ENCODE data around the gene ZNF598. TPM values are rescaled to one million over a fixed set of nuclear protein-coding genes. Genes with fewer than 3 reads are reported as not detected.

ZNF598 gene
- total and polyA plus RNA-seq, 2 experiments from 2014 or later, result 8.5 to 48.6 TPM

DNA sequence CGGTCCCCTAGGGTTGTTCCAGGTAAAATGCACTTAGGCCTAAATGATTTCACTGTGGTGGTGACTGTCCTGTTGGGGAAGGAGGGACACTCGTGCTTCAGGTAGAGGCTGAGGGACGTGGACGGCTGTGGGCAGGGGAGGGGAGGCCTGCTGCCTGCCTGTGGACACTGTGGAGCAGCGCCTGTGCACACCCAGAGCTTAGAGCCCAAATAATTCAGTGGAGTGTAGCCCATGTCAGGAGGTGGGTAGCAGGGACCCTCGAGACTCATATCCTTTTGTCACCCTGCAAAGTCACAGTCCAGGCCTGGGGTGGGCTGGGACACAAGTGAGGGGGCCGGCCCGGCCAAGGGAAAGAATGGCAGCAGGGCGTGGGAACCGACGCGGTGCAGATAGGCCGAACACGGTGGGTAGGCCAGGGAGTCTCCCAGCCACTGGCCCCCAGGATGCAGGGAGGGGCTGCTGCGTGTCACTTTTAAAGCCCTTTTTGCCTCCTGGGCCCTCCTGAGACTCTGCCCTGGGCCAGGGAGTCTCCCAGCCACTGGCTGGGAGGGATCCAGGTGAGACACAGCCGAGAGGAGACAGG lies 16.3 kb upstream of the ZNF598 start:
- Mint-ChIP-seq H3K4me1 (peaks cover 12% of the 10 kb centered on the region), H3K36me3 (ENCODE audit: low read depth) (peaks cover 3% of the 10 kb centered on the region; the same call in 1 of the 3 replicates), H3K4me3 (peak overlapping the region; percentile 56; the same call in 2 of the 3 replicates), H3K27ac (no peak overlapping the region), H3K9me3 (no peaks in the 10 kb centered on the region), H3K27me3 (ENCODE audit: insufficient read depth, low read depth, poor library complexity) (peaks cover 28% of the 10 kb centered on the region)
- no peak for TF ChIP-seq REST (IDR thresholded peaks at IDR 0.05; ENCODE audit: unreplicated experiment)
- Histone ChIP-seq H3K36me3 (ENCODE audit: insufficient read depth) (no peaks in the 10 kb centered on the region), H3K4me2 (peak overlapping the region; percentile 73; the same call in 1 of the 2 replicates), H3K4me1 (ENCODE audit: insufficient read depth) (no peaks in the 10 kb centered on the region; the same call in 1 of the 2 replicates), H3K9me2 (ENCODE audit: insufficient read depth) (no peaks in the 10 kb centered on the region), H3K27me3 (ENCODE audit: insufficient read depth) (peaks cover 48% of the 10 kb centered on the region), H3F3A (replicated peaks; ENCODE audit: low read depth) (peaks cover 5% of the 10 kb centered on the region), H3K27ac (ENCODE audit: low read depth) (no peak overlapping the region), H3K79me2 (replicated peaks; ENCODE audit: insufficient read depth) (no peaks in the 10 kb centered on the region), H2AFZ (no peak overlapping the region), H4K20me1 (replicated peaks; ENCODE audit: insufficient read depth) (no peaks in the 10 kb centered on the region), H3K4me3 (peak overlapping the region; percentile 46)
- no peak for DNase-seq (ENCODE audit: low spot score)
- ATAC-seq, result no peak

GRCh38 chr16:2025251-2025650 lies 15.6 kb upstream of the ZNF598 start:
- DNase-seq (ENCODE audit: low spot score), result no peak
- Mint-ChIP-seq H3K36me3 (ENCODE audit: low read depth) (peaks cover 3% of the 10 kb centered on the region; the same call in 1 of the 3 replicates), H3K4me3 (no peak overlapping the region), H3K27me3 (ENCODE audit: insufficient read depth, low read depth, poor library complexity) (peaks cover 33% of the 10 kb centered on the region), H3K9me3 (no peaks in the 10 kb centered on the region), H3K4me1 (peaks cover 14% of the 10 kb centered on the region), H3K27ac (no peak overlapping the region)
- H4K20me1 ChIP-seq (replicated peaks; ENCODE audit: insufficient read depth), result no peaks in the 10 kb centered on the region
- no peak overlapping the region for H3K4me2 ChIP-seq
- peaks cover 55% of the 10 kb centered on the region for H3K27me3 ChIP-seq (ENCODE audit: insufficient read depth)
- H3K4me3 ChIP-seq, result no peak overlapping the region
- H3K79me2 ChIP-seq (replicated peaks; ENCODE audit: insufficient read depth), result no peaks in the 10 kb centered on the region
- no peaks in the 10 kb centered on the region for H3K36me3 ChIP-seq (ENCODE audit: insufficient read depth)
- H3K9me2 ChIP-seq (ENCODE audit: insufficient read depth), result no peaks in the 10 kb centered on the region
- H3F3A ChIP-seq (replicated peaks; ENCODE audit: low read depth), result peaks cover 5% of the 10 kb centered on the region
- no peaks in the 10 kb centered on the region; the same call in 1 of the 2 replicates for H3K4me1 ChIP-seq (ENCODE audit: insufficient read depth)
- no peak overlapping the region for H2AFZ ChIP-seq
- TF ChIP-seq JUNB (IDR thresholded peaks at IDR 0.05; ENCODE audit: unreplicated experiment), result no peak
- no peak for TF ChIP-seq CTCF (conservative IDR thresholded peaks at IDR 0.05; ENCODE audit: low read depth in 2 of 2)
- no peak for TF ChIP-seq ETS1 (IDR thresholded peaks at IDR 0.05)
- TF ChIP-seq POLR2AphosphoS5 (IDR thresholded peaks at IDR 0.05; ENCODE audit: low read depth), result no peak
- TF ChIP-seq NANOG (IDR thresholded peaks at IDR 0.05; ENCODE audit: borderline replicate concordance), result no peak
- no peak for TF ChIP-seq ZNF462 (CRISPR knock-in tag; IDR thresholded peaks at IDR 0.05)
- H3K27ac ChIP-seq (ENCODE audit: low read depth), result no peak overlapping the region
- no peak for ATAC-seq

All from GM23338 (cell line).